OCI-LY3 (cell line): ENCODE data around the gene CLDND1.

Source experiments
- H2AFZ ChIP-seq: fragments of 200-600, 300-600 bp; shearing (Covaris generic); 2 replicates; pipeline ENCODE4 v1.6.0; 2014; ENCODE audit warnings: antibody characterized with exemption, low read depth, low read length
- H3K27ac ChIP-seq: fragments of 200-600, 300-600 bp; sonication (generic); 2 replicates; pipeline ENCODE4 v1.5.1; 2014; ENCODE audit warnings: mild to moderate bottlenecking, low read length, moderate library complexity, mixed read lengths
- H3K27me3 ChIP-seq: fragments of 200-600, 300-600 bp; sonication (generic); 2 replicates; pipeline ENCODE4 v1.6.1; 2014; ENCODE audit warnings: low read depth, low read length, mixed read lengths
- H3K36me3 ChIP-seq: fragments of 200-600, 300-600 bp; sonication (generic); replicated peaks from 2 replicates; pipeline ENCODE3; 2014; ENCODE audit warnings: low read depth, low read length, mixed read lengths
- H3K4me1 ChIP-seq: fragments of 300-600, 200-600 bp; sonication (generic); 2 replicates; pipeline ENCODE4 v1.6.1; 2014; ENCODE audit warnings: low read length, mixed read lengths
- H3K4me2 ChIP-seq: fragments of 200-600, 300-600 bp; sonication (generic); 2 replicates; pipeline ENCODE4 v1.6.1; 2014; ENCODE audit warnings: low read length, mixed read lengths
- H3K4me3 ChIP-seq: fragments of 300-600, 200-600 bp; sonication (generic); 2 replicates; pipeline ENCODE4 v1.5.1; 2014; ENCODE audit warnings: antibody characterized with exemption, mild to moderate bottlenecking, low read length, moderate library complexity
- H3K79me2 ChIP-seq: fragments of 300-600, 200-600 bp; shearing (Covaris generic); 2 replicates; pipeline ENCODE4 v1.6.1; 2014; ENCODE audit warnings: mild to moderate bottlenecking, low read length, mixed read lengths
- H3K9ac ChIP-seq: fragments of 300-600, 200-600 bp; shearing (Covaris generic); 2 replicates; pipeline ENCODE4 v1.6.0; 2014; ENCODE audit warnings: mild to moderate bottlenecking, low read length, moderate library complexity
- H3K9me3 ChIP-seq: fragments of 200-600, 300-600 bp; shearing (Covaris generic); 2 replicates; pipeline ENCODE4 v1.6.1; 2014; ENCODE audit warnings: low read length, mixed read lengths; ENCODE audit not compliant: insufficient read depth
- H4K20me1 ChIP-seq: fragments of 200-600, 300-600 bp; sonication (generic); 2 replicates; pipeline ENCODE4 v1.6.1; 2016; ENCODE audit warnings: low read length, mixed read lengths; ENCODE audit not compliant: insufficient read depth
- EZH2phosphoT487 ChIP-seq: fragments of 200-600 bp; shearing (Covaris generic); IDR thresholded peaks from 2 replicates; pipeline ENCODE4 v1.6.1; 2018; ENCODE audit warnings: antibody characterized with exemption, mixed run types, low read depth
- TF ChIP-seq, protein P1 (sequence below): fragments of 200-600, 300-600 bp; sonication (generic); IDR thresholded peaks from 2 replicates; pipeline ENCODE4 v1.5.1; 2014; ENCODE audit warnings: antibody characterized with exemption, low read length, low read depth

Gene CLDND1

DNA sequence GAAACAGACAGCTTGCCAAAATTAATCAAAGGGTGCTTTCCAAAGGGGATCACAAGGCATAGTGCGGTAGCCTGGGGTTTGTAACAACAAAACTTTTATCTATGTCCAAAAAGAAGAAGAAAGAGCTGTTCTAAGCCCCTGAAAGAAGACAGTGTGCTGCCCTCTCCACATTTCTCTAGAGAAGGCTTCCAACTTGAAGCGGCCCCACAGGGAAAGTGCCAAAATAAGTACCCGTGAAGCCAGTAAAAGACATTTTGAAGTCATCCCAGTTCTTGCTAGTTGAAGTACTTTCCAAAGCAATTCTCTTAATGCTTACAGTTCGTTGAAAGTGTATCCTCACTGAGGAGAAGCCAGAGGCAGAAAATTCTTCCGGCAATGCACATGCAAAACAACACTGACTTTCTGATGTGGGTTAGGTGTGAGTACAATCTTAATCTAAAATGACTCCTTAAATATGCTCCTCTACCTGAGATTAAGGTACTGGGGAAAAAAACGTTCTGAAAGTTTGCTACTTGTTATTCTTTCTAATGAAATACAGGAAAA, 30.4 kb upstream of the CLDND1 start:
- peaks cover 29% of the 10 kb centered on the region for H3K4me1 ChIP-seq
- no peak overlapping the region for H2AFZ ChIP-seq
- no peak overlapping the region for H3K9ac ChIP-seq
- TF ChIP-seq EZH2phosphoT487: no peak
- TF ChIP-seq, protein P1, sequence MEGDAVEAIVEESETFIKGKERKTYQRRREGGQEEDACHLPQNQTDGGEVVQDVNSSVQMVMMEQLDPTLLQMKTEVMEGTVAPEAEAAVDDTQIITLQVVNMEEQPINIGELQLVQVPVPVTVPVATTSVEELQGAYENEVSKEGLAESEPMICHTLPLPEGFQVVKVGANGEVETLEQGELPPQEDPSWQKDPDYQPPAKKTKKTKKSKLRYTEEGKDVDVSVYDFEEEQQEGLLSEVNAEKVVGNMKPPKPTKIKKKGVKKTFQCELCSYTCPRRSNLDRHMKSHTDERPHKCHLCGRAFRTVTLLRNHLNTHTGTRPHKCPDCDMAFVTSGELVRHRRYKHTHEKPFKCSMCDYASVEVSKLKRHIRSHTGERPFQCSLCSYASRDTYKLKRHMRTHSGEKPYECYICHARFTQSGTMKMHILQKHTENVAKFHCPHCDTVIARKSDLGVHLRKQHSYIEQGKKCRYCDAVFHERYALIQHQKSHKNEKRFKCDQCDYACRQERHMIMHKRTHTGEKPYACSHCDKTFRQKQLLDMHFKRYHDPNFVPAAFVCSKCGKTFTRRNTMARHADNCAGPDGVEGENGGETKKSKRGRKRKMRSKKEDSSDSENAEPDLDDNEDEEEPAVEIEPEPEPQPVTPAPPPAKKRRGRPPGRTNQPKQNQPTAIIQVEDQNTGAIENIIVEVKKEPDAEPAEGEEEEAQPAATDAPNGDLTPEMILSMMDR: no peak
- no peaks in the 10 kb centered on the region for H3K36me3 ChIP-seq
- no peaks in the 10 kb centered on the region for H3K9me3 ChIP-seq
- H3K4me3 ChIP-seq: no peak overlapping the region
- no peak overlapping the region for H3K4me2 ChIP-seq
- H3K27me3 ChIP-seq: peaks cover 83% of the 10 kb centered on the region
- H3K79me2 ChIP-seq: no peaks in the 10 kb centered on the region
- no peaks in the 10 kb centered on the region for H4K20me1 ChIP-seq
- no peak overlapping the region for H3K27ac ChIP-seq

DNA sequence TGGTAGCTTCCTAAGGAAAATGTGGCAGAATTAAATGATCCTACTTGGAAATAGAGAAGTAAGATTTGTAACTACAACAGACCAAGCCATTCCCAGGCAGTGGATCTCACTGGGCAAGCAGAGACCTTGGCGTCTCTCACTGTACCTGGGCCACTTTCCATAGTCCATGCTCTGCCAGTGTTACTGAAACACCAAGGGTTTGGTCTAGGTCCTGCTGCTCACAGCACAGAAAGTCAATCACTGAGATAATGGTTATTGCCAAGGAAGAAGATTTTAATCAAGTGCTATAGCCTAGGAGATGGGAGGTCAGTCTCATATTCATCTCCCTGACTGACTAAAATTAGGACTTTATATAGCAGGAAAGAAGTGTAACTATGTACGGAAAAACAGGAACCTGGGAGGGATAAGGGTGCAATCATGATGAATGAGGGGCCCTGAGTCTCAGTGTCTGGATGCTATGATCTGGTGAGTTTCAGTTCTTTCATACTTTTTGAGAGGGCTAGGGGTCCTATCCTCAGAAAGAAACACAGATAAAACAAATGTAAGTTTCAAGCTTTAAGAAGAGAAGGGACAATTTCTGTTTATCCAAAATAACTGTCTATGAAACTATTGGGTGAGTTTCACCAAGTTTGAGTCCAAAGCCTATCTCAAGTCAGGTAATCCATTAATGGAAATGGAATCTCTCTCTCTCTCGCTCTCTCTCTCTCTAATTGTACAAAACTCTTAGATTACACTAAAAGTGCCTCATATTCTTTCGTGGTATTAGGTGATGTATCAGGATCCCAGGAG, 29.7 kb upstream of the CLDND1 start:
- Histone ChIP-seq H3K79me2 (no peaks in the 10 kb centered on the region), H3K4me1 (peaks cover 25% of the 10 kb centered on the region), H3K9ac (no peak overlapping the region), H3K4me3 (no peak overlapping the region), H3K27me3 (peaks cover 80% of the 10 kb centered on the region), H3K36me3 (no peaks in the 10 kb centered on the region), H2AFZ (no peak overlapping the region), H4K20me1 (no peaks in the 10 kb centered on the region), H3K4me2 (no peak overlapping the region), H3K9me3 (no peaks in the 10 kb centered on the region), H3K27ac (no peak overlapping the region)
- TF ChIP-seq, protein P1: no peak
- TF ChIP-seq EZH2phosphoT487: no peak

DNA sequence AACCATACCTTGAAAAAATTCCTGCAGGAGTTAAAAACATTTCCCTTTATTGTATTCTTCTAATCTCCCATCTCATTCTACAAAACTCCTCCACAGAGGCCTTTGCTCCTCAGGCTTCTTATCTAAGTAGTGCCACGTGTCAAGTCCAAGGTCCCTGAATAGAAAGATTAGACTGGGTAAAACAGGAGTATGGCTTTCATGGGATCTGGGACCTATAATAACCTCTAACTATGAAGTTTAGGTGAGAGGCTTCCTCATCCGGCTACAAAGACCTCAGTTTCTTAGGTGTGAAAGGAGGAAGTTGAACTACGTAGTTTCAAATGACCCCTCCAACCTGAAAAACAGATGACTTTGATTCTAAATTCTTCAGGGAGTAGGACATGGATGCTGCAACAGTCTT, 29.1 kb upstream of the CLDND1 start:
- Histone ChIP-seq H3K4me3 (no peak overlapping the region), H3K27me3 (peaks cover 73% of the 10 kb centered on the region), H3K4me1 (peaks cover 19% of the 10 kb centered on the region), H3K9ac (no peak overlapping the region), H3K79me2 (no peaks in the 10 kb centered on the region), H3K27ac (no peak overlapping the region), H3K9me3 (no peaks in the 10 kb centered on the region), H3K36me3 (no peaks in the 10 kb centered on the region), H3K4me2 (no peak overlapping the region), H4K20me1 (no peaks in the 10 kb centered on the region), H2AFZ (no peak overlapping the region)
- no peak for TF ChIP-seq EZH2phosphoT487
- TF ChIP-seq, protein P1: no peak

DNA sequence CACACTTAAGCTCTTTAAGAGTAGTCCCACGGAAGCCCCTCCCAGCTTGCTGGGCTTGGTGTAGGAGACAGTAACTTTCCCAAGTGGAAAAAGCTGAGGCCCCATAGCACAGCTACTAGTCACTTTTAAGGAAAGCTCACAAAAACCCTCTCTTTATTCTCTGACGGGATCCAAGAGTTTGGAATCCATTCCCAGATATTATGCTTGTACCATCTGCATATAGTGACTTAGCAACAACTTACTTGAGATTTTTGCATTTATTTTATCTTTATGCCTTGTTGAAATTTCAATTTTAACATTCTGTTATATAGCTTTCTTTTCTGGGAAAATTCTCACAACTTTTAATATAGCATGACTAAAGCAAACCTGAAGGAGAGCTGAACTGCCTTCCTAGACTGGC, 28.5 kb upstream of the CLDND1 start:
- H3K4me3 ChIP-seq: no peak overlapping the region
- H3K4me1 ChIP-seq: peaks cover 14% of the 10 kb centered on the region
- TF ChIP-seq, protein P1: no peak
- no peak for TF ChIP-seq EZH2phosphoT487
- H3K4me2 ChIP-seq: no peak overlapping the region
- H3K36me3 ChIP-seq: no peaks in the 10 kb centered on the region
- H3K9ac ChIP-seq: no peak overlapping the region
- H3K27me3 ChIP-seq: peaks cover 75% of the 10 kb centered on the region
- no peaks in the 10 kb centered on the region for H4K20me1 ChIP-seq
- no peak overlapping the region for H2AFZ ChIP-seq
- H3K9me3 ChIP-seq: no peaks in the 10 kb centered on the region
- no peak overlapping the region for H3K27ac ChIP-seq
- H3K79me2 ChIP-seq: no peaks in the 10 kb centered on the region
